ENCODE measurements around the gene THADA.
A peak's percentile ranks its signal among the peaks of the same experiment; 100 is the strongest.

The THADA gene

DNA sequence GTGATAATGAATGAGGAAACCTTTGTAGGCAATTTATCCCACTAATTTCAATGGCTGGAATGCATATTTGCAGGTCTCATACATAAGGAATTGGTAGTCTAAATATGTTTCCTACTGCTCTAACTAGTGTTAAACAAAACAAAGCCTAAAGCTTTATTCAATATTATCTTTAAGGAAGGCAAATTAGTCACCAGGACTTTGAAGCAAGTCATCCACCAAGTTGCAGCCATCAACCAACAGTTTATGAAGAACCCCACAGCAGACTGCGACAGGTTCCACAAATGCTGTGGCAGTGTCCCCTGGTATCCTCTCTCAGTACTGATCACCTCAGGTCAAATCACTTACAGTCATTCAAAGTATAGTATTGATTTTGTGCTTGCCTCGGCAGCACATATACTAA is 187.9 kb downstream of the THADA start:
- TF ChIP-seq GABPA (IDR thresholded peaks at IDR 0.05; ENCODE audit: low read depth): no peak
- TF ChIP-seq, protein P1, sequence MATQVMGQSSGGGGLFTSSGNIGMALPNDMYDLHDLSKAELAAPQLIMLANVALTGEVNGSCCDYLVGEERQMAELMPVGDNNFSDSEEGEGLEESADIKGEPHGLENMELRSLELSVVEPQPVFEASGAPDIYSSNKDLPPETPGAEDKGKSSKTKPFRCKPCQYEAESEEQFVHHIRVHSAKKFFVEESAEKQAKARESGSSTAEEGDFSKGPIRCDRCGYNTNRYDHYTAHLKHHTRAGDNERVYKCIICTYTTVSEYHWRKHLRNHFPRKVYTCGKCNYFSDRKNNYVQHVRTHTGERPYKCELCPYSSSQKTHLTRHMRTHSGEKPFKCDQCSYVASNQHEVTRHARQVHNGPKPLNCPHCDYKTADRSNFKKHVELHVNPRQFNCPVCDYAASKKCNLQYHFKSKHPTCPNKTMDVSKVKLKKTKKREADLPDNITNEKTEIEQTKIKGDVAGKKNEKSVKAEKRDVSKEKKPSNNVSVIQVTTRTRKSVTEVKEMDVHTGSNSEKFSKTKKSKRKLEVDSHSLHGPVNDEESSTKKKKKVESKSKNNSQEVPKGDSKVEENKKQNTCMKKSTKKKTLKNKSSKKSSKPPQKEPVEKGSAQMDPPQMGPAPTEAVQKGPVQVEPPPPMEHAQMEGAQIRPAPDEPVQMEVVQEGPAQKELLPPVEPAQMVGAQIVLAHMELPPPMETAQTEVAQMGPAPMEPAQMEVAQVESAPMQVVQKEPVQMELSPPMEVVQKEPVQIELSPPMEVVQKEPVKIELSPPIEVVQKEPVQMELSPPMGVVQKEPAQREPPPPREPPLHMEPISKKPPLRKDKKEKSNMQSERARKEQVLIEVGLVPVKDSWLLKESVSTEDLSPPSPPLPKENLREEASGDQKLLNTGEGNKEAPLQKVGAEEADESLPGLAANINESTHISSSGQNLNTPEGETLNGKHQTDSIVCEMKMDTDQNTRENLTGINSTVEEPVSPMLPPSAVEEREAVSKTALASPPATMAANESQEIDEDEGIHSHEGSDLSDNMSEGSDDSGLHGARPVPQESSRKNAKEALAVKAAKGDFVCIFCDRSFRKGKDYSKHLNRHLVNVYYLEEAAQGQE (IDR thresholded peaks at IDR 0.05; ENCODE audit: insufficient replicate concordance, low read depth): no peak
- TF ChIP-seq, protein P2, sequence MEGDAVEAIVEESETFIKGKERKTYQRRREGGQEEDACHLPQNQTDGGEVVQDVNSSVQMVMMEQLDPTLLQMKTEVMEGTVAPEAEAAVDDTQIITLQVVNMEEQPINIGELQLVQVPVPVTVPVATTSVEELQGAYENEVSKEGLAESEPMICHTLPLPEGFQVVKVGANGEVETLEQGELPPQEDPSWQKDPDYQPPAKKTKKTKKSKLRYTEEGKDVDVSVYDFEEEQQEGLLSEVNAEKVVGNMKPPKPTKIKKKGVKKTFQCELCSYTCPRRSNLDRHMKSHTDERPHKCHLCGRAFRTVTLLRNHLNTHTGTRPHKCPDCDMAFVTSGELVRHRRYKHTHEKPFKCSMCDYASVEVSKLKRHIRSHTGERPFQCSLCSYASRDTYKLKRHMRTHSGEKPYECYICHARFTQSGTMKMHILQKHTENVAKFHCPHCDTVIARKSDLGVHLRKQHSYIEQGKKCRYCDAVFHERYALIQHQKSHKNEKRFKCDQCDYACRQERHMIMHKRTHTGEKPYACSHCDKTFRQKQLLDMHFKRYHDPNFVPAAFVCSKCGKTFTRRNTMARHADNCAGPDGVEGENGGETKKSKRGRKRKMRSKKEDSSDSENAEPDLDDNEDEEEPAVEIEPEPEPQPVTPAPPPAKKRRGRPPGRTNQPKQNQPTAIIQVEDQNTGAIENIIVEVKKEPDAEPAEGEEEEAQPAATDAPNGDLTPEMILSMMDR (IDR thresholded peaks at IDR 0.05; ENCODE audit: insufficient read depth, low read length): no peak
- Histone ChIP-seq H3K27ac (replicated peaks) (peak overlapping the region; percentile 67), H3K4me3 (replicated peaks; ENCODE audit: insufficient read depth, low read length) (no peak overlapping the region), H3K27me3 (ENCODE audit: insufficient read depth, poor library complexity, severe bottlenecking) (no peaks in the 10 kb centered on the region)
- peak; percentile 10 to 38 for DNase-seq (ENCODE audit: low read depth in 1 of 2, low spot score in 1 of 2)

DNA sequence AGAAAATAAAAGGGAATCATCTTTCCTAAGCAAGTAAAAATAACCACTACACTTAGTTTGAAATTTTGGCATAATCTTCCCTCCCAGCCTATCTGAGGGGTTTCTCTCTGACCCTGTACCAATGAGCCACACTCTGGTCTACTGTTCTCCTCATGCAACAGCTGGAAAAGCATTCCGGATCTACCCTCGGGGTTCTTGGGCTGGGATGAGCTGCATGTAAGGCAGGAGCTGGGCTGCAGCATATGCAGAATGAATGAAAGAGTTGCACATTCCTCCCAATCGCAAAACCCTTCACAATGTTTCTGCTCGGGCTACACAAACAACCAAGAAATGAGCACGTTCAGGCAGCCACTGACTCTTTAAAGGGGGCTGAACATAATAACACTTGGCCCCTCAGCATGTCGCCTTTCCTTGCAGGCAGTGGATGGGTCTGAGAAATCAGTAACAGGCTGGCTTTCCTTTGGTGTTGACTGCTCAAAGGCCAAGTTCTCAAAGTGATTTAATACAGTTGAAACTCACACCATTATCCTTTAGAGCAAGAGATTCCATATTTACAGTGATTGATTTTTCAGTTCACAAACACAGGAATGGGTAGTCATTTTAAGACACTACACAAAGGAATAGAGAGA is 189.1 kb downstream of the THADA start:
- Histone ChIP-seq H3K27ac (replicated peaks) (no peak overlapping the region), H3K27me3 (ENCODE audit: insufficient read depth, poor library complexity, severe bottlenecking) (no peaks in the 10 kb centered on the region), H3K4me3 (replicated peaks; ENCODE audit: insufficient read depth, low read length) (no peak overlapping the region)
- DNase-seq (ENCODE audit: low read depth in 1 of 2, low spot score in 1 of 2): no peak
- TF ChIP-seq POLR2AphosphoS5 (IDR thresholded peaks at IDR 0.05; ENCODE audit: low read depth): no peak
- TF ChIP-seq, protein P2 (IDR thresholded peaks at IDR 0.05; ENCODE audit: insufficient read depth, low read length): no peak
- TF ChIP-seq, protein P1 (IDR thresholded peaks at IDR 0.05; ENCODE audit: insufficient replicate concordance, low read depth): no peak
- no peak for TF ChIP-seq SPI1 (IDR thresholded peaks at IDR 0.05; ENCODE audit: borderline replicate concordance, low read depth)
- TF ChIP-seq GABPA (IDR thresholded peaks at IDR 0.05; ENCODE audit: low read depth): no peak

DNA sequence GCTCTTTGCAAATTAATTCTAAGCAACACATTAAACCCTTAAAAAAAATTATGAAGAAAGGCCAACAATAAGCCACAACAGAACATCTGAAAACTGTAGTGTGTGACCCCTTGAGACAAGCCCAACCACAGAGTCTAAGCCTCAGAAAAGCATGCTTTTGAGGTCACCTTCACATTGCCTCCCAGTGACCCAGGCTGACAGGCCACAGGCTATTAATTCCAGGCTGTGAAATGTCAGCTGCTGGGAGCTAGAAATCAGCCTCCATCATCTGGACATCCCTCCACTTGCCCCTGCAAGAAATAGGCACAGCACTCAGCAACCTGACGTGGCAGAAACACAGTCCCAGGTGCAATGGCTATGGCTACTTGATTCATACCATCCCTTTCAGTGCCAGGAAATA is 190.0 kb downstream of the THADA start:
- Histone ChIP-seq H3K27me3 (ENCODE audit: insufficient read depth, poor library complexity, severe bottlenecking) (no peaks in the 10 kb centered on the region), H3K27ac (replicated peaks) (no peak overlapping the region), H3K4me3 (replicated peaks; ENCODE audit: insufficient read depth, low read length) (no peak overlapping the region)
- no peak for DNase-seq (ENCODE audit: low read depth in 1 of 2, low spot score in 1 of 2)
- TF ChIP-seq, protein P2 (IDR thresholded peaks at IDR 0.05; ENCODE audit: insufficient read depth, low read length): no peak
- TF ChIP-seq SPI1 (IDR thresholded peaks at IDR 0.05; ENCODE audit: borderline replicate concordance, low read depth): no peak
- TF ChIP-seq GABPA (IDR thresholded peaks at IDR 0.05; ENCODE audit: low read depth): no peak
- TF ChIP-seq, protein P1 (IDR thresholded peaks at IDR 0.05; ENCODE audit: insufficient replicate concordance, low read depth): no peak
- TF ChIP-seq POLR2AphosphoS5 (IDR thresholded peaks at IDR 0.05; ENCODE audit: low read depth): no peak

All from HL-60 (cell line).